PFSK-1 (cell line): ENCODE results near the gene HSD3B1.

Experiments
- FOXP2 ChIP-seq: optimal IDR thresholded peaks from 2 replicates; pipeline ENCODE3; 2011; ENCODE audit warnings: borderline replicate concordance, control low read depth, inconsistent platforms; ENCODE audit not compliant: insufficient read depth; ENCODE audit errors: extremely low read length, extremely low read depth
- POLR2AphosphoS5 ChIP-seq: IDR thresholded peaks from 2 replicates; pipeline ENCODE4 v1.6.1; 2012; ENCODE audit warnings: low read depth, mild to moderate bottlenecking, control low read depth, low read length, moderate library complexity
- REST ChIP-seq, 2 experiments: IDR thresholded peaks; 2 replicates each; pipeline versions ENCODE4 v1.6.1 to v1.8.0; 2011 to 2012; ENCODE audit warnings: low read depth in 2 of 2, low read length in 2 of 2, control low read depth in 1 of 2, inconsistent platforms in 1 of 2, mild to moderate bottlenecking in 1 of 2, moderate library complexity in 1 of 2; ENCODE audit not compliant: insufficient read depth in 1 of 2
- SIN3A ChIP-seq: IDR thresholded peaks from 2 replicates; pipeline ENCODE4 v1.6.1; 2012; ENCODE audit warnings: mild to moderate bottlenecking, low read length, moderate library complexity, borderline replicate concordance; ENCODE audit not compliant: insufficient read depth
- TAF1 ChIP-seq: IDR thresholded peaks from 2 replicates; pipeline ENCODE4 v1.6.1; 2012; ENCODE audit warnings: low read length, control low read depth, borderline replicate concordance; ENCODE audit not compliant: insufficient read depth

Gene HSD3B1

GRCh38 chr1:119472080-119472818 lies 34.8 kb upstream of the HSD3B1 start:
- TF ChIP-seq REST (IDR thresholded peaks at IDR 0.05; ENCODE audit: insufficient read depth in 1 of 2, low read depth in 2 of 2, low read length in 2 of 2) (no peak), SIN3A (no peak), POLR2AphosphoS5 (no peak), TAF1 (no peak), FOXP2 (no peak)

- no peak for TF ChIP-seq REST (IDR thresholded peaks at IDR 0.05; ENCODE audit: insufficient read depth in 1 of 2, low read depth in 2 of 2, low read length in 2 of 2)
- no peak for TF ChIP-seq FOXP2
- no peak for TF ChIP-seq SIN3A
- no peak for TF ChIP-seq POLR2AphosphoS5
These were observed 34.2 kb upstream of the HSD3B1 start for GRCh38 chr1:119472819-119473175.

DNA sequence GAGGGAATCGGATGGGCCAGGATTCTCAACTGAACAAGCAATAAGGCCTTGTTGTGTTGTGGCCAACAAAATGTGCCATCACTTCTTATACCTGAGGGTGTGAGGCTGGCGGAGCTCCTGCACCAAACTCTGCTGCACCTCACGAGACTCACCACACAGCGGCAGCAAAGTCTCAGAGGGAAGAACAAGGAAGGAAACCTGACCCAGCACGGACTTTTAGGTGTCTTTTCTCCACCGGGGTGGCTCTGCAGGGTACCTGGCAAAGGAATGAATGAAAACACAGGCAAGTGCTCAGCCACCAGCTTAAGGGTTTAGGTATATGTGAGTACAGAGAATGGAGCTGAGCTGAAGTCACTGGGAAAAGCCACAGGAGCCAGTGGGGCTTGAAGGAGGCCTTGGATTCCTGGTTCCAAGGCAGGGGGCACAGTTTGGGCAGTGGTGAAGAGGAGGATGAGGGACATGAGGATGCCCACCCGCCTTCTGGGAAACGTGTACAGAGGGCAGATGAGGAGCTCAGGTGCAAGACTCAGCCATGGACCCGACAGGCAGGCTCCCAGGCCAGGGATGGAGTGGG lies 31.1 kb upstream of the HSD3B1 start:
- no peak for TF ChIP-seq SIN3A
- no peak for TF ChIP-seq REST (IDR thresholded peaks at IDR 0.05; ENCODE audit: insufficient read depth in 1 of 2, low read depth in 2 of 2, low read length in 2 of 2)
- no peak for TF ChIP-seq TAF1
- no peak for TF ChIP-seq POLR2AphosphoS5

DNA sequence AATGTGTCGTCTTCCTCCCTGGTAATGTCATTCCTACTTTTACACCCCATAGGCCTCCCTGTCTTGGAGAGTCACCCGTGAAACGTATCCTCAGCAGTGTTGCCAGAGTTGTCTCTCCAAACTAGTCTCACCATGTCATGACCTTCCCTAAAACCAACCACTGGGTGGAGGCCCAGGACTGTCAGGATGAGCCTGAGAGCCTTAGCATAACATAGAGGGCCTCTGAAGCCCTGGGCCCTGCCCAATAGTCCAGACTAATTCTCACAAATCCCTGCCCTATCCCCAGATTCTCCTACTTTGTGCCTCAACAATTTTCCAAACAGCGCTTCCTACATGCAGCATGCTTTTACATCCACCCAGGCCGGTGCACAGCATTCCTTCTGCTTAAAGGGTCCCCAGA lies 29.3 kb upstream of the HSD3B1 start:
- TF ChIP-seq FOXP2 (no peak), POLR2AphosphoS5 (no peak), SIN3A (no peak), TAF1 (no peak), REST (IDR thresholded peaks at IDR 0.05; ENCODE audit: insufficient read depth in 1 of 2, low read depth in 2 of 2, low read length in 2 of 2) (no peak)

DNA sequence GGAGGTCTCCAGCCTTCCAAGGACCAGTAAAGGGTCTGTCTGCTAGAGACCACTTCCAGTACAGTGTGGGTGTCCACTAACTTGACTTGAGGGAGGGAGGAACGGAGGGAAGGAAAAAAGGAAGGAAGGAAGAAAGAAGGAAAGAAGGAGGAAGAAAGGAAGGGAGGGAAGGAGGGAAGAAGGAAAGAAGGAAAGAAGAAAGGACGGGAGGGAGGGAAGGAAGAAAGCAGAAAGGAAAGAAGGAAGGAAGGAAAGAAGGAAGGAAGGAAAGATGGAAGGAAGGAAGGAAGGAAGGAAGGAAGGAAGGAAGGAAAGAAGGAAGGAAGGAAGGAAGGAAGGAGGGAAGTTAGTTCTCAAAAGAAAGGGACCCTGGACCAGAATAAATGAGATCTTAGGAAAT lies 26.8 kb upstream of the HSD3B1 start:
- TF ChIP-seq REST (IDR thresholded peaks at IDR 0.05; ENCODE audit: insufficient read depth in 1 of 2, low read depth in 2 of 2, low read length in 2 of 2) (no peak), FOXP2 (no peak), TAF1 (no peak), POLR2AphosphoS5 (no peak)
